NCI-H510A treated with DMSO at 0.1 percent for 48 hours (cell line): ENCODE data around the gene TACSTD2.
"Not testable (repeated sequence)": the region's sequence is repeated elsewhere in the genome, so short reads cannot be mapped to it uniquely, and the experiment has no call there.

ENCODE experiments used
- DNase-seq: peaks from one replicate; lab custom pipeline; 2025; lab: John Stamatoyannopoulos, UW

The TACSTD2 gene

GRCh38 chr1:58587667-58588066 lies 10.6 kb upstream of the TACSTD2 start:
- DNase-seq = no peak

GRCh38 chr1:58586271-58586670 lies 9.2 kb upstream of the TACSTD2 start:
- DNase-seq = no peak

GRCh38 chr1:58585581-58586151 lies 8.6 kb upstream of the TACSTD2 start:
- no peak for DNase-seq

GRCh38 chr1:58585166-58585565 lies 8.1 kb upstream of the TACSTD2 start:
- DNase-seq = no peak

GRCh38 chr1:58584082-58584895 lies 7.2 kb upstream of the TACSTD2 start:
- no peak for DNase-seq

- DNase-seq = no peak
Measured at GRCh38 chr1:58583496-58583895, 6.4 kb upstream of the TACSTD2 start.

- not testable (repeated sequence) for DNase-seq
Measured at GRCh38 chr1:58582143-58582542, 5.1 kb upstream of the TACSTD2 start.

GRCh38 chr1:58581641-58582040 lies 4.6 kb upstream of the TACSTD2 start:
- DNase-seq = no peak

GRCh38 chr1:58580186-58580585 lies 3.1 kb upstream of the TACSTD2 start:
- no peak for DNase-seq

GRCh38 chr1:58577654-58578030 lies 590 bp upstream of the TACSTD2 start:
- no peak for DNase-seq

GRCh38 chr1:58576325-58576726 lies 726 bp downstream of the TACSTD2 start:
- DNase-seq = no peak

GRCh38 chr1:58575551-58576324 lies 1.3 kb downstream of the TACSTD2 start:
- no peak for DNase-seq

GRCh38 chr1:58574816-58575215 lies 2.2 kb downstream of the TACSTD2 start:
- DNase-seq = no peak

- DNase-seq = no peak
Measured at GRCh38 chr1:58573705-58574591, 3.1 kb downstream of the TACSTD2 start.

GRCh38 chr1:58573138-58573537 lies 3.9 kb downstream of the TACSTD2 start:
- DNase-seq = no peak

- no peak for DNase-seq
Measured at GRCh38 chr1:58572690-58573089, 4.4 kb downstream of the TACSTD2 start.

- no peak for DNase-seq
Measured at GRCh38 chr1:58571616-58572015, 5.4 kb downstream of the TACSTD2 start.

- DNase-seq = no peak
Measured at GRCh38 chr1:58570817-58571216, 6.2 kb downstream of the TACSTD2 start.

- DNase-seq = no peak
Measured at GRCh38 chr1:58570094-58570493, 7.0 kb downstream of the TACSTD2 start.

GRCh38 chr1:58568911-58569310 lies 8.1 kb downstream of the TACSTD2 start:
- DNase-seq = no peak

GRCh38 chr1:58568271-58568860 lies 8.7 kb downstream of the TACSTD2 start:
- DNase-seq = no peak

GRCh38 chr1:58566339-58566738 lies 10.7 kb downstream of the TACSTD2 start:
- no peak for DNase-seq
